Hepatocyte (in vitro differentiated cells): ENCODE data around the gene ASPM. TPM values are rescaled to one million over a fixed set of nuclear protein-coding genes. Genes with fewer than 3 reads are reported as not detected.
"Not testable (repeated sequence)": the region's sequence is repeated elsewhere in the genome, so short reads cannot be mapped to it uniquely, and the experiment has no call there.

ENCODE experiments used
- DNase-seq: peaks from one replicate; pipeline ENCODE4 v3.0.0-alpha.2; 2016; ENCODE audit warnings: low spot score
- H2AFZ ChIP-seq: fragments of 200-600 bp; sonication (generic); 2 replicates; pipeline ENCODE4 v1.6.0; 2016; ENCODE audit warnings: antibody characterized with exemption, mild to moderate bottlenecking
- H3K27ac ChIP-seq: fragments of 200-600 bp; sonication (generic); 2 replicates; pipeline ENCODE4 v1.5.1; 2016; ENCODE audit warnings: mild to moderate bottlenecking
- H3K27me3 ChIP-seq: fragments of 200-600 bp; sonication (generic); 2 replicates; pipeline ENCODE4 v1.6.1; 2016
- H3K36me3 ChIP-seq: fragments of 200-600 bp; sonication (generic); replicated peaks from 2 replicates; pipeline ENCODE4 v1.5.1; 2016; ENCODE audit warnings: low read depth; ENCODE audit not compliant: insufficient read depth
- H3K4me1 ChIP-seq: fragments of 200-600 bp; sonication (generic); 2 replicates; pipeline ENCODE4 v1.5.1; 2016; ENCODE audit warnings: mild to moderate bottlenecking, moderate library complexity; ENCODE audit not compliant: insufficient read depth
- H3K4me2 ChIP-seq: fragments of 200-600 bp; sonication (generic); 2 replicates; pipeline ENCODE4 v1.6.0; 2016
- H3K4me3 ChIP-seq: fragments of 200-600 bp; sonication (generic); 2 replicates; pipeline ENCODE4 v1.5.1; 2016; ENCODE audit warnings: mild to moderate bottlenecking
- H3K79me2 ChIP-seq: fragments of 200-600 bp; sonication (generic); 2 replicates; pipeline ENCODE4 v1.6.0; 2017; ENCODE audit warnings: mild to moderate bottlenecking
- H3K9me2 ChIP-seq: fragments of 200-600 bp; sonication (generic); replicated peaks from 2 replicates; pipeline ENCODE4 v1.6.0; 2017; ENCODE audit warnings: mild to moderate bottlenecking; ENCODE audit not compliant: insufficient read depth
- H3K9me3 ChIP-seq: fragments of 200-600 bp; sonication (generic); 2 replicates; pipeline ENCODE4 v1.5.1; 2016; ENCODE audit warnings: low read depth, mild to moderate bottlenecking
- H4K20me1 ChIP-seq: fragments of 200-600 bp; sonication (generic); 2 replicates; pipeline ENCODE4 v1.6.0; 2016; ENCODE audit warnings: mild to moderate bottlenecking; ENCODE audit not compliant: insufficient read depth, poor library complexity, severe bottlenecking
- CTCF ChIP-seq: fragments of 200-600 bp; sonication (generic); IDR thresholded peaks from 2 replicates; pipeline ENCODE4 v1.5.1; 2016; ENCODE audit warnings: antibody characterized with exemption, mild to moderate bottlenecking; ENCODE audit not compliant: poor library complexity
- EZH2 ChIP-seq: fragments of 200-600 bp; sonication (generic); IDR thresholded peaks from 2 replicates; pipeline ENCODE4 v1.6.1; 2016; ENCODE audit warnings: antibody characterized with exemption, mild to moderate bottlenecking, borderline replicate concordance
- EZH2phosphoT487 ChIP-seq: fragments of 200-600 bp; sonication (generic); IDR thresholded peaks from one replicate; pipeline ENCODE4 v1.6.1; 2018; ENCODE audit warnings: antibody characterized with exemption, mild to moderate bottlenecking, low read depth, moderate library complexity; ENCODE audit not compliant: unreplicated experiment, severe bottlenecking
- WGBS: methylation state at CpG from one replicate; pipeline ENCODE4 v1.1.6; 2016; ENCODE audit warnings: low lambda C conversion rate; ENCODE audit errors: missing lambda C conversion rate; 5-methylcytosine and 5-hydroxymethylcytosine counted together
- polyA plus RNA-seq: library from polyadenylated mRNA; unstranded; fragments of >200 nt; fragmentation: Nextera tagmentation; extraction: Ambion mirVana; gene quantifications from 2 replicates; pipeline ENCODE4 v1.2.1, GENCODE V29; 2016
- total RNA-seq: library from RNA; depleted of rRNA; stranded (reverse); fragments of >200 nt; gene quantifications from 2 replicates; pipeline ENCODE4 v1.2.3, GENCODE V29; 2014

ASPM gene
- total and polyA plus RNA-seq, 2 experiments from 2014 or later: 3.2 to 7.6 TPM

GRCh38 chr1:197036861-197037260 lies 109.6 kb downstream of the ASPM start:
- Histone ChIP-seq H3K9me3 (no peaks in the 10 kb centered on the region), H3K4me2 (no peak overlapping the region), H3K27ac (no peak overlapping the region), H2AFZ (no peak overlapping the region), H3K27me3 (no peaks in the 10 kb centered on the region), H3K36me3 (no peaks in the 10 kb centered on the region), H3K79me2 (no peaks in the 10 kb centered on the region), H3K4me3 (no peak overlapping the region), H3K9me2 (no peaks in the 10 kb centered on the region), H4K20me1 (no peaks in the 10 kb centered on the region), H3K4me1 (no peaks in the 10 kb centered on the region)
- no peak for DNase-seq
- 97% methylated on average over 3 of the region's 3 CpGs for WGBS
- TF ChIP-seq CTCF (no peak), EZH2phosphoT487 (no peak), EZH2 (no peak)

- H3K79me2 ChIP-seq, H3K27me3 ChIP-seq, H2AFZ ChIP-seq, DNase-seq, H4K20me1 ChIP-seq, H3K36me3 ChIP-seq, H3K4me2 ChIP-seq, H3K4me1 ChIP-seq, H3K9me3 ChIP-seq, H3K4me3 ChIP-seq, H3K27ac ChIP-seq, H3K9me2 ChIP-seq: not testable (repeated sequence)
- WGBS: 83% methylated on average over 6 of the region's 6 CpGs
These were observed 111.7 kb downstream of the ASPM start for GRCh38 chr1:197034631-197035339.

Other genes starting within 250 kb of the ASPM start
- 16.9 and 35.6 TPM in 2 replicates for gene CFHR2, start 202.9 kb downstream of the ASPM start, total RNA-seq
- 6.8 and 9.6 TPM in 2 replicates for gene CFHR2, start 202.9 kb downstream of the ASPM start, polyA plus RNA-seq
- gene CFHR5, start 169.1 kb downstream of the ASPM start, total RNA-seq: 0.56 and 0.77 TPM in 2 replicates
- 0.36 TPM in 1 of 2 replicates, not detected in the other for gene CFHR5, start 169.1 kb downstream of the ASPM start, polyA plus RNA-seq
- 11.3 and 12.3 TPM in 2 replicates for gene F13B, start 79.4 kb downstream of the ASPM start, total RNA-seq
- gene F13B, start 79.4 kb downstream of the ASPM start, polyA plus RNA-seq: 4.7 and 5.5 TPM in 2 replicates
- 16.2 and 16.6 TPM in 2 replicates for gene ZBTB41, start 54.6 kb upstream of the ASPM start, total RNA-seq
- 1.5 and 2.0 TPM in 2 replicates for gene ZBTB41, start 54.6 kb upstream of the ASPM start, polyA plus RNA-seq
- gene CRB1, start 121.6 kb upstream of the ASPM start, total RNA-seq: 0.30 TPM in 1 of 2 replicates, not detected in the other
- gene CRB1, start 121.6 kb upstream of the ASPM start, polyA plus RNA-seq: not detected in 2 replicates